K562 (cell line): ENCODE measurements around the gene RYR1. TPM values are rescaled to one million over a fixed set of nuclear protein-coding genes. Genes with fewer than 3 reads are reported as not detected.

Source experiments
- BDP1 ChIP-seq: IDR thresholded peaks from 3 replicates; pipeline ENCODE4 v1.6.1; 2011; ENCODE audit not compliant: insufficient read length, insufficient read depth
- CBX3 ChIP-seq, 2 experiments: IDR thresholded peaks; 1 replicate in 1 of 2; 2 replicates in 1 of 2; pipeline ENCODE4 v1.6.1; 2012; ENCODE audit warnings: inconsistent platforms in 2 of 2, low read length in 2 of 2, borderline replicate concordance in 1 of 2, control low read depth in 1 of 2
- CREBBP ChIP-seq: IDR thresholded peaks from one replicate; pipeline ENCODE4 v1.6.1; 2012; ENCODE audit warnings: low read depth, mild to moderate bottlenecking, control low read depth, inconsistent platforms, low read length
- DACH1 ChIP-seq: fragments of 450-650 bp; IDR thresholded peaks from 2 replicates; pipeline ENCODE4 v1.6.1; 2018; ENCODE audit not compliant: partially characterized antibody
- ESRRA ChIP-seq: fragments of 450-650 bp; IDR thresholded peaks from 2 replicates; pipeline ENCODE4 v1.6.1; 2014; ENCODE audit warnings: low read depth, mild to moderate bottlenecking, moderate library complexity, borderline replicate concordance
- FUS ChIP-seq: fragments of 200-400 bp; formaldehyde crosslinking; optimal IDR thresholded peaks from 2 replicates; pipeline ENCODE3; 2017; ENCODE audit warnings: low read depth, low read length
- GATA2 ChIP-seq: sonication (generic); formaldehyde crosslinking; IDR thresholded peaks from 2 replicates; pipeline ENCODE4 v1.4.0; 2020; ENCODE audit warnings: mild to moderate bottlenecking, missing genetic modification reagents
- HDAC2 ChIP-seq: fragments of 450-650 bp; IDR thresholded peaks from 2 replicates; pipeline ENCODE4 v1.6.1; 2016; ENCODE audit warnings: mild to moderate bottlenecking
- ILK ChIP-seq: fragments of 450-650 bp; IDR thresholded peaks from 2 replicates; pipeline ENCODE4 v1.6.1; 2016; ENCODE audit warnings: missing genetic modification characterization, low read depth, mild to moderate bottlenecking, missing compliant biosample characterization, moderate library complexity, borderline replicate concordance
- MEIS2 ChIP-seq: fragments of 450-650 bp; IDR thresholded peaks from 2 replicates; pipeline ENCODE4 v1.6.1; 2014; ENCODE audit warnings: mild to moderate bottlenecking; ENCODE audit not compliant: partially characterized antibody
- NELFE ChIP-seq: IDR thresholded peaks from 2 replicates; pipeline ENCODE4 v1.6.1; 2011; ENCODE audit warnings: mild to moderate bottlenecking; ENCODE audit not compliant: insufficient read depth, insufficient read length
- NR2C1 ChIP-seq, 2 experiments: fragments of 450-650 bp; IDR thresholded peaks; 2 replicates each; pipeline ENCODE4 v1.6.1; 2017; ENCODE audit warnings: mild to moderate bottlenecking in 2 of 2, antibody characterized with exemption in 1 of 2, inconsistent platforms in 1 of 2, missing compliant biosample characterization in 1 of 2, missing genetic modification characterization in 1 of 2
- POLR2AphosphoS5 ChIP-seq: IDR thresholded peaks from 2 replicates; pipeline ENCODE4 v1.6.1; 2011; ENCODE audit warnings: mild to moderate bottlenecking, low read depth, low read length, moderate library complexity; ENCODE audit not compliant: control insufficient read depth, insufficient read depth
- RBM34 ChIP-seq: fragments of 200-400 bp; formaldehyde crosslinking; IDR thresholded peaks from 2 replicates; pipeline ENCODE4 v1.6.1; 2018; ENCODE audit warnings: low read length, borderline replicate concordance; ENCODE audit not compliant: insufficient read depth
- TRIM24 ChIP-seq, 2 experiments: fragments of 450-650 bp; IDR thresholded peaks; 2 replicates each; pipeline ENCODE4 v1.6.1; 2016
- ZNF282 ChIP-seq: sonication (generic); formaldehyde crosslinking; IDR thresholded peaks from 2 replicates; pipeline ENCODE4 v1.8.1; 2023; ENCODE audit warnings: missing genetic modification reagents
- ZNF316 ChIP-seq: fragments of 450-650 bp; IDR thresholded peaks from 2 replicates; pipeline ENCODE4 v1.6.1; 2016
- ZNF347 ChIP-seq: fragments of 450-650 bp; formaldehyde crosslinking; IDR thresholded peaks from 2 replicates; pipeline ENCODE4 v1.4.0; 2020; ENCODE audit warnings: low read depth, mild to moderate bottlenecking, moderate library complexity
- polyA plus RNA-seq, 8 experiments: library from polyadenylated mRNA; depleted of rRNA in 4 of 8; stranded (reverse) in 5 of 8; unstranded in 3 of 8; fragments of >200 nt; fragmentation: Nextera tagmentation in 2 of 8; fragmentation: Illumina TruSeq in 1 of 8; extraction: Ambion mirVana in 2 of 8; extraction: Trizol in 1 of 8; gene quantifications; 2 replicates each; pipeline versions ENCODE4 v1.2.1 to v1.2.3, GENCODE V29; 2011 to 2014; ENCODE audit warnings: inconsistent platforms in 1 of 8, missing spikeins in 1 of 8
- total RNA-seq, 7 experiments: library from RNA; depleted of rRNA in 6 of 7; stranded (reverse); fragments of >200 nt in 6 of 7; fragmentation: Illumina TruSeq in 2 of 7; extraction: Trizol in 2 of 7; gene quantifications; 2 replicates each; pipeline versions ENCODE4 v1.2.1 to v1.2.3, GENCODE V29; 2011 to 2021; ENCODE audit warnings: low replicate concordance in 1 of 7
- TF ChIP-seq, protein P1 (sequence below): fragments of 450-650 bp; IDR thresholded peaks from 2 replicates; pipeline ENCODE4 v1.7.1; 2018; ENCODE audit warnings: mild to moderate bottlenecking, low read depth; ENCODE audit not compliant: partially characterized antibody
- TF ChIP-seq, protein P2 (sequence below): fragments of 450-650 bp; IDR thresholded peaks from 2 replicates; pipeline ENCODE4 v1.6.1; 2017; ENCODE audit warnings: antibody characterized with exemption
- TF ChIP-seq, protein P3 (sequence below): fragments of 200-800 bp; sonication (Bioruptor generic); IDR thresholded peaks from 2 replicates; pipeline ENCODE4 v1.6.1; 2017; ENCODE audit warnings: missing genetic modification characterization, missing compliant biosample characterization

The RYR1 gene
- total and polyA plus RNA-seq, 9 of the 15 experiments (the other 6 are each of a cell fraction or from before 2014, with no cell fraction given): 0.11 to 7.4 (median 3.7) TPM

DNA sequence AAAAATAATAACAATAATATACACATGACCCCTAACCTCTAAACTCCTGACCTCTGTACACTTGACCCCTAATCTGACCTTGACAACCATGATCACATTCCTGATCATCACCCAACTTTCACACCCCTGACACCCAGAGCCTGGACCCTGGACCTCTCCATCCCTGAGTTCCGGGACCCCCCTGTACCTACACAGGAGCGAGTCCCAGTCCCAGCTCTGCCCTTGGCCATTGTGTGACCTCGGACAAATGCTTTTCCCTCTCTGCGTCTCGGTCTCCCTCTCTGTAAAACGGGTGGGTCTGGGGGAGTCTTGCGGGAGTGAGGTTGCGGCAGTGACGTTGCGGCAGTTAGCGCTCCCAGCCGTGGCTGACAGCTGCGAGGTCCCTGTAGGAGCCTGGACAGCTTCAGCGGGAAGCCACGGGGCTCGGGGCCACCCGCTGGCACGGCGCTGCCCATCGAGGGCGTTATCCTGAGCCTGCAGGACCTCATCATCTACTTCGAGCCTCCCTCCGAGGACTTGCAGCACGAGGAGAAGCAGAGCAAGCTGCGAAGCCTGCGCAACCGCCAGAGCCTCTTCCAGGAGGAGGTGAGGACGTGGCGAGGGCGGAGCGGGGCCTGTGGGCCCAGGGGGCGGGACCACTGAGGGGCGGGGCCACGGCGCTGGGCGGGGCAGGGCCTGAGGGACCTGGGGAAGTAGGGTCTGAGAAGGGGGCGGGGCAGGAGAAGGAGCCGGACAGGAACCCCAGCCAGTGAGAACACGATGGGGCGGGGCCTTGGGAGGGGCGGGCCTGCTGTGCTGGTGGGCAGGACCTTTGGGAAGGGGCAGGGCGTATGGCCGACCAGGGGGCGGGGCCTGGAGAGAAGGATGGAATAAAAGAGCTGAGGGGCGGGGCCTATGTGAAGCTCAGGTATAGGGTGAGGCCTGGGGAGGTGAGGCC lies 19.2 kb downstream of the RYR1 start (continued):
- TF ChIP-seq, protein P1, sequence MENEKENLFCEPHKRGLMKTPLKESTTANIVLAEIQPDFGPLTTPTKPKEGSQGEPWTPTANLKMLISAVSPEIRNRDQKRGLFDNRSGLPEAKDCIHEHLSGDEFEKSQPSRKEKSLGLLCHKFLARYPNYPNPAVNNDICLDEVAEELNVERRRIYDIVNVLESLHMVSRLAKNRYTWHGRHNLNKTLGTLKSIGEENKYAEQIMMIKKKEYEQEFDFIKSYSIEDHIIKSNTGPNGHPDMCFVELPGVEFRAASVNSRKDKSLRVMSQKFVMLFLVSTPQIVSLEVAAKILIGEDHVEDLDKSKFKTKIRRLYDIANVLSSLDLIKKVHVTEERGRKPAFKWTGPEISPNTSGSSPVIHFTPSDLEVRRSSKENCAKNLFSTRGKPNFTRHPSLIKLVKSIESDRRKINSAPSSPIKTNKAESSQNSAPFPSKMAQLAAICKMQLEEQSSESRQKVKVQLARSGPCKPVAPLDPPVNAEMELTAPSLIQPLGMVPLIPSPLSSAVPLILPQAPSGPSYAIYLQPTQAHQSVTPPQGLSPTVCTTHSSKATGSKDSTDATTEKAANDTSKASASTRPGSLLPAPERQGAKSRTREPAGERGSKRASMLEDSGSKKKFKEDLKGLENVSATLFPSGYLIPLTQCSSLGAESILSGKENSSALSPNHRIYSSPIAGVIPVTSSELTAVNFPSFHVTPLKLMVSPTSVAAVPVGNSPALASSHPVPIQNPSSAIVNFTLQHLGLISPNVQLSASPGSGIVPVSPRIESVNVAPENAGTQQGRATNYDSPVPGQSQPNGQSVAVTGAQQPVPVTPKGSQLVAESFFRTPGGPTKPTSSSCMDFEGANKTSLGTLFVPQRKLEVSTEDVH: no peak
- TF ChIP-seq BDP1: no peak
- TF ChIP-seq HDAC2: peak; percentile 57; the same call in 1 of the 2 replicates
- TF ChIP-seq MEIS2: peak; percentile 17
- TF ChIP-seq GATA2 (CRISPR knock-in tag): no peak
- TF ChIP-seq ZNF347 (CRISPR knock-in tag): no peak
- TF ChIP-seq ZNF282 (CRISPR knock-in tag): no peak
- no peak for TF ChIP-seq FUS
- no peak for TF ChIP-seq DACH1
- no peak for TF ChIP-seq NELFE
- TF ChIP-seq, protein P2, sequence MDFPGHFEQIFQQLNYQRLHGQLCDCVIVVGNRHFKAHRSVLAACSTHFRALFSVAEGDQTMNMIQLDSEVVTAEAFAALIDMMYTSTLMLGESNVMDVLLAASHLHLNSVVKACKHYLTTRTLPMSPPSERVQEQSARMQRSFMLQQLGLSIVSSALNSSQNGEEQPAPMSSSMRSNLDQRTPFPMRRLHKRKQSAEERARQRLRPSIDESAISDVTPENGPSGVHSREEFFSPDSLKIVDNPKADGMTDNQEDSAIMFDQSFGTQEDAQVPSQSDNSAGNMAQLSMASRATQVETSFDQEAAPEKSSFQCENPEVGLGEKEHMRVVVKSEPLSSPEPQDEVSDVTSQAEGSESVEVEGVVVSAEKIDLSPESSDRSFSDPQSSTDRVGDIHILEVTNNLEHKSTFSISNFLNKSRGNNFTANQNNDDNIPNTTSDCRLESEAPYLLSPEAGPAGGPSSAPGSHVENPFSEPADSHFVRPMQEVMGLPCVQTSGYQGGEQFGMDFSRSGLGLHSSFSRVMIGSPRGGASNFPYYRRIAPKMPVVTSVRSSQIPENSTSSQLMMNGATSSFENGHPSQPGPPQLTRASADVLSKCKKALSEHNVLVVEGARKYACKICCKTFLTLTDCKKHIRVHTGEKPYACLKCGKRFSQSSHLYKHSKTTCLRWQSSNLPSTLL: no peak
- TF ChIP-seq RBM34: no peak
- peak; percentile 97 for TF ChIP-seq NR2C1 (IDR thresholded peaks at IDR 0.05)
- TF ChIP-seq NR2C1 (tag; IDR thresholded peaks at IDR 0.05): peak; percentile 97
- no peak for TF ChIP-seq ZNF316
- TF ChIP-seq POLR2AphosphoS5: no peak; the same call in 1 of the 2 replicates
- TF ChIP-seq, protein P3, sequence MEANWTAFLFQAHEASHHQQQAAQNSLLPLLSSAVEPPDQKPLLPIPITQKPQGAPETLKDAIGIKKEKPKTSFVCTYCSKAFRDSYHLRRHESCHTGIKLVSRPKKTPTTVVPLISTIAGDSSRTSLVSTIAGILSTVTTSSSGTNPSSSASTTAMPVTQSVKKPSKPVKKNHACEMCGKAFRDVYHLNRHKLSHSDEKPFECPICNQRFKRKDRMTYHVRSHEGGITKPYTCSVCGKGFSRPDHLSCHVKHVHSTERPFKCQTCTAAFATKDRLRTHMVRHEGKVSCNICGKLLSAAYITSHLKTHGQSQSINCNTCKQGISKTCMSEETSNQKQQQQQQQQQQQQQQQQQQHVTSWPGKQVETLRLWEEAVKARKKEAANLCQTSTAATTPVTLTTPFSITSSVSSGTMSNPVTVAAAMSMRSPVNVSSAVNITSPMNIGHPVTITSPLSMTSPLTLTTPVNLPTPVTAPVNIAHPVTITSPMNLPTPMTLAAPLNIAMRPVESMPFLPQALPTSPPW (CRISPR knock-in tag): peak; percentile 59; the same call in 1 of the 2 replicates
- peak; percentile 38 to 48; a peak in 1 of 4 replicates for TF ChIP-seq TRIM24 (IDR thresholded peaks at IDR 0.05)
- no peak for TF ChIP-seq ILK
- TF ChIP-seq CBX3 (IDR thresholded peaks at IDR 0.05; ENCODE audit: borderline replicate concordance in 1 of 2, low read length in 2 of 2): peak in 1 of 2 experiments; percentile 98; a peak in 2 of 3 replicates
- no peak for TF ChIP-seq CREBBP
- peak; percentile 93 for TF ChIP-seq ESRRA
